ENCODE results near the gene CCSAP.
"Not testable (repeated sequence)": the region's sequence is repeated elsewhere in the genome, so short reads cannot be mapped to it uniquely, and the experiment has no call there.

DNA sequence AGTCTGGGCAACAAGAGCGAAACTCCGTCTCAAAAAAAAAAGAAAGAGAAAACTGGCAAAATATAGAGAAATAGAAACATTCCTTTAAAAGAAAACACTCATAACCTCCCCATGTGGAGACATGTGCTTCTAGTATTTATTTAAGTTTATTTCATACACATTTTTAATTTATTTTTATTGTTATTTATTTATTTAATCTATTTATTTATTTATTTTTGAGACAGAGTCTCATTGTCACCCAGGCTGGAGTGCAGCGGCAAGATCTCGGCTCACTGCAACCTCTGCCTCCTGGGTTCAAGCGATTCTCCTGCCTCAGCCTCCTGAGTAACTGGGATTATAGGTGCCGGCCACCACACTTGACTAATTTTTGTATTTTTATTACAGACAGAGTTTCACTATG is 35.2 kb upstream of the CCSAP start:
- TF ChIP-seq POLR2AphosphoS5, POLR2A (IDR thresholded peaks at IDR 0.05; ENCODE audit: low read depth, low read length): not testable (repeated sequence)
